T follicular helper cell (primary cell): Measurements from ENCODE around the gene KCNK5.

Experiments
- DNase-seq: peaks from one replicate; pipeline ENCODE4 v3.0.0-alpha.2; 2020; ENCODE audit warnings: low read depth

The KCNK5 gene

GRCh38 chr6:39197922-39198500 is 31.3 kb downstream of the KCNK5 start:
- DNase-seq: no peak

- no peak for DNase-seq
Measured at GRCh38 chr6:39197521-39197920, 31.8 kb downstream of the KCNK5 start.

- DNase-seq: no peak
Measured at GRCh38 chr6:39196673-39197091, 32.6 kb downstream of the KCNK5 start.

- no peak for DNase-seq
Measured at GRCh38 chr6:39195792-39196385, 33.4 kb downstream of the KCNK5 start.

DNA sequence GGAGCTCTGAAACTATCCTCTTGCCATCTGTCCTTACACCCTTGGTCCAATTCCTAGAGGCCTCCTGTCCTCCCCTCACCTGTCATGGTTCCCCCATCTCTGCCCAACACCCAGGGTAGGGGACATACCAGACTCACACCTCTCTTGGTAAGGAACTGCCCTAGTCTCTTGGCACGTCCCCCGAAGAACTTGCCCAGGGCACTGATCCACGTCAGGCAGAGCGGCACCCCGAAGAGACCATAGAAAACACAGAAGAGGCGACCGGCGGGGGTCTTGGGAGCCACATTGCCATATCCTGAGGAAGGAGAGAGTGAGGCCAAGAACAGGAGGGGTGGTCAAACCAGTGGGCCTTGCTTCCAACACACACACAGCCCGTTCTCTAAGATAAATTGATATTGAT is 34.8 kb downstream of the KCNK5 start:
- DNase-seq: no peak

GRCh38 chr6:39193201-39193791 is 36.0 kb downstream of the KCNK5 start:
- DNase-seq: no peak

DNA sequence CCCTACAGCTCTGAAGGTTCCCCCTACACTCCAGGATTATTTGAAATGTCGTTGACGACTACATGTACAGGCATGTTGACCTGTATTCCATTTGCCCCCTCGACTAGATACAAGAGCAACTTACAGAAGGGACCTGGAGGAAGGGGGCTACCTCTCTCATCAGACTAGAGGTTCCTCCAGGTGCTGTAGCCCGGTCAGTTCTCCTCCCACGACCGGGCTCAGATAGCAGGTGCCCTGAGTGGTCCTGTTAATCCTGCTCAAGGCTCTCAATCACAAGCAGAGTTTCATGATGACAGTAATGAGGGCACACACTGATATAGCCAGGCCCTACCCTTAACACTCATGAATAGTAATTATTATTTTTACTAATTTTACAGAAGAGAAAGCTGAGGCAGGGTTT is 36.5 kb downstream of the KCNK5 start:
- no peak for DNase-seq

GRCh38 chr6:39191236-39191930 is 37.9 kb downstream of the KCNK5 start:
- no peak for DNase-seq

- no peak for DNase-seq
Measured at GRCh38 chr6:39190545-39191235, 38.6 kb downstream of the KCNK5 start.

DNA sequence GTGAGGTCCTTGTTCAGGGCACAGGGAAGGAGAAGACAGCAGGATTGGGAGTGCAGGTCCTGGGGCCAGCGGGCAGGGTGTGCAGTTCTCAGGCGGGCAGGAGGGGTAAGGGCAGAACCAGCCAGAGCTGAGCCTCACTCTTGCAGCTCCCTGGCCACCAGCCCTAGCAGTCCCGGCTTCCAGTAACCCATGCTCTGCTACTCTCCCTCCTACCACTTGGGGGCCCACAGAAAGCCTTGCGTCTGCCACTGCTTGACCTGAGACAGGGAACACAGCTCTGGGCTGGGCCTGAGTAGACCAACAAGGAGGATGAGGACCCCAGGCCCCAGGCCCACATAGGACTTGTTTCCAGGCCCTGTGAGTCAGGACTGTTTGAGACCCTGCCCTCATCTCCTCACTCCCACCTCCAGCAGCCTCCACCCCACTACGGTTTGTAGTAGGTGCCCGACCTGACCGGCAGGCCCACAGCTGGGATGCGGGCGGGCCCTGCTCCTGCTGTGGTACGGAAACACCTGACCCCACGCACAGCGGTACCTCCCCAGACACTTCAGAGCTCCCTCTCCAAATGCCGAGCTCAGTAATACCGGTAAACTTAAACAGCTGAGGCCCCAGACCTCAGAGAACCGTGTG is 39.2 kb downstream of the KCNK5 start:
- DNase-seq: no peak

GRCh38 chr6:39189131-39189530 is 40.1 kb downstream of the KCNK5 start:
- DNase-seq: no peak

DNA sequence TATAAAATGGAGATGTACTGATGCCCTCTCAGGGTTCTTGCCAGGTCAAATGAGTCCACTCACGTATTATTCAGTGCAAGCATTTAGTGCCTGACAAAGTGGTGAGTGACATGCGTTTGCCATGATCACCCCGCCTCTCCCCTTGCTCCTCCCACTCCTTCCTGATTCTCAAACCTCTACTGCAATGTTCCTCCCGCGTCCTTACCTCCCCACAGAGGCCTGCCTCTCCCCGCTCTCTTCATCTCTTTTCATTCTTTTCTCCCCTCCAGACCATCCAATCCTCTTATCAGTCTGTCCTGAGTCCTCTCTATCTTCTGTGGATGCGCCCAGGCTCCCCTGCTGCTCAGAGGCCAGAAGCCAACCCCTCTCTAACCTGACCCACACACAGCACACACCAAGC is 40.7 kb downstream of the KCNK5 start:
- no peak for DNase-seq

GRCh38 chr6:39188098-39188450 is 41.2 kb downstream of the KCNK5 start:
- no peak for DNase-seq

- DNase-seq: no peak
Measured at GRCh38 chr6:39184906-39185580, 44.2 kb downstream of the KCNK5 start.

- DNase-seq: no peak
Measured at GRCh38 chr6:39182604-39183003, 46.7 kb downstream of the KCNK5 start.

- DNase-seq: no peak
Measured at GRCh38 chr6:39181826-39182225, 47.4 kb downstream of the KCNK5 start.

GRCh38 chr6:39181333-39181732 is 47.9 kb downstream of the KCNK5 start:
- DNase-seq: no peak

DNA sequence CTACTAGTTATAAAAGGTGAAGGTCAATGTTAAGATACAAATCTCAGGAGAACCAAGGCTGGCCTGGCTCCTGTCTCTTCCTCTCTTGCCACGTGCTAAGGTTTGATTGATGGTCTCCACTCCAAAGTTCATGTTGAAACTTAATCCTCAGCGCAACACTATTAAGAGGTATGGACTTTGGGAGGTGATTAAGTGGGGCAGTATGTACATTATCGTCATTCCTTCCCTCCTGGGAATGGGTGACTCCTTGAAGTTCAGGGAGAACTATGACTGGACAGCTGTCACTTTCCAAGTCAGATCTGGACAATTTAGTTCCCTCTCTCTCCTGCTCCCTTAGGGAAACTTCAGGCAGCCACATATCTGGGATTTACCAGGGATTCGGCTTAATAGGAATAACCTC is 50.5 kb downstream of the KCNK5 start:
- DNase-seq: no peak

DNA sequence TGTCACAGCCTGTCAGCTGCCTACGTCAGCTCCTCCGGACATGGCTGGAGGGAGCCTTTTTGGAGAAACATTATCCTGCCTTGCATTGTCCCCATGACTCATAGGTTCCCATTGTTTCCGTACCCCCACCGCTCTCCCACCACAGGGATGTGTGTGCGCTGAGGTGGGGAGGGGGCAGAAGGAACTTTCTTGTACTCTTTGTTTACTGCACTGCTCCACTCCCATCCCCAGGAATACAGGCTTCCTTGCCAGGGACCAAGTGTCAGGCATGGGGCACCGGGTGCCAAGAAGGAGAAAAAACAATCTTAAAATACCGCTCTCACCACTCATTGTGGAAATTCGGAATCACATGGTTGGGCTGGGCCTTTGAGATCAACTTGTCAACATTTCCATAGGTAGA is 51.0 kb downstream of the KCNK5 start:
- no peak for DNase-seq

GRCh38 chr6:39177130-39177529 is 52.1 kb downstream of the KCNK5 start:
- DNase-seq: no peak

- no peak for DNase-seq
Measured at GRCh38 chr6:39173270-39173669, 56.0 kb downstream of the KCNK5 start.

GRCh38 chr6:39172377-39172757 is 56.9 kb downstream of the KCNK5 start:
- no peak for DNase-seq
